A549 (cell line): ENCODE measurements around the gene AFAP1. TPM values are rescaled to one million over a fixed set of nuclear protein-coding genes. Genes with fewer than 3 reads are reported as not detected.

ENCODE experiments used
- ATAC-seq, 2 experiments: fragments of 200-7000 bp in 1 of 2; fragments of >200 bp in 1 of 2; cut with Nextera tagmentation in 1 of 2; cut with Tn5 transposase in 1 of 2; 3 replicates each; pipeline versions ENCODE4 v1.8.0 to v1.9.1; 2018 to 2020; ENCODE audit warnings: mild to moderate bottlenecking in 1 of 2, moderate library complexity in 1 of 2
- CTCF ChIA-PET: fragments of 300-600 bp; sonication (Branson Sonifier 250); formaldehyde crosslinking; extraction: SDS; loops from one replicate; lab custom pipeline; 2021; ENCODE audit warnings: antibody characterized with exemption, inconsistent platforms; lab: Yijun Ruan, JAX
- POLR2A ChIA-PET: fragments of 350-600 bp; formaldehyde crosslinking; extraction: SDS; loops from one replicate; lab custom pipeline; 2021; ENCODE audit warnings: antibody characterized with exemption, inconsistent platforms; lab: Yijun Ruan, JAX
- DNase-seq, 2 experiments: peaks; one replicate each; pipeline versions ENCODE4 v3.0.0 to v3.0.0-alpha.2; 2011 to 2016; ENCODE audit warnings: low read depth in 1 of 2, low spot score in 1 of 2
- FAIRE-seq: peaks from 2 replicates; lab custom pipeline; 2011; peaks lifted over from hg19 to GRCh38; lab: Jason Lieb, UNC
- H3K27ac ChIP-seq, 2 experiments: fragments of >200 bp; sonication (Bioruptor Twin); formaldehyde crosslinking; 3 replicates each; pipeline ENCODE4 v1.5.1; 2016 to 2017
- H3K4me1 ChIP-seq: fragments of >200 bp; sonication (Bioruptor Twin); formaldehyde crosslinking; 3 replicates; pipeline ENCODE4 v1.6.1; 2016
- H3K4me2 ChIP-seq: fragments of >200 bp; sonication (Bioruptor Twin); formaldehyde crosslinking; 3 replicates; pipeline ENCODE4 v1.6.1; 2016
- H3K4me3 ChIP-seq: fragments of >200 bp; sonication (Bioruptor Twin); formaldehyde crosslinking; 3 replicates; pipeline ENCODE4 v1.5.1; 2016
- H3K9me3 ChIP-seq: fragments of >200 bp; sonication (Bioruptor Twin); formaldehyde crosslinking; 3 replicates; pipeline ENCODE4 v1.6.1; 2016
- CTCF ChIP-seq: fragments of >200 bp; sonication (Bioruptor Twin); formaldehyde crosslinking; IDR thresholded peaks from 3 replicates; pipeline ENCODE4 v1.5.1; 2016
- E2F6 ChIP-seq: IDR thresholded peaks from 2 replicates; pipeline ENCODE4 v1.6.1; 2012; ENCODE audit warnings: low read depth, borderline replicate concordance
- EHMT2 ChIP-seq: fragments of 200-600 bp; sonication (generic); IDR thresholded peaks from 2 replicates; pipeline ENCODE4 v1.6.1; 2016; ENCODE audit warnings: antibody characterized with exemption, low read depth, mild to moderate bottlenecking, moderate library complexity
- EP300 ChIP-seq, 2 experiments: fragments of >200 bp; sonication (Bioruptor Twin); formaldehyde crosslinking; IDR thresholded peaks; 2 replicates in 1 of 2; 3 replicates in 1 of 2; pipeline ENCODE4 v1.6.1; 2016 to 2017
- FOSL2 ChIP-seq, 2 experiments: fragments of 450-650 bp in 1 of 2; fragments of >200 bp in 1 of 2; sonication (Bioruptor Twin) in 1 of 2; formaldehyde crosslinking; IDR thresholded peaks; 2 replicates each; pipeline versions ENCODE4 v1.5.0 to v1.6.1; 2016 to 2020; ENCODE audit warnings: mild to moderate bottlenecking in 1 of 2, moderate library complexity in 1 of 2
- GATA3 ChIP-seq: IDR thresholded peaks from 2 replicates; pipeline ENCODE4 v1.6.1; 2012; ENCODE audit warnings: borderline replicate concordance
- HDAC2 ChIP-seq: fragments of 200-600 bp; sonication (generic); IDR thresholded peaks from 2 replicates; pipeline ENCODE4 v1.6.1; 2016
- HOXB13 ChIP-seq: fragments of 250-450 bp; sonication (Bioruptor Pico); IDR thresholded peaks from 2 replicates; pipeline ENCODE4 v1.5.0; 2020; ENCODE audit warnings: low read depth, mild to moderate bottlenecking, moderate library complexity
- KDM1A ChIP-seq: fragments of 200-600 bp; sonication (generic); IDR thresholded peaks from 2 replicates; pipeline ENCODE4 v1.6.1; 2016; ENCODE audit warnings: low read depth, mild to moderate bottlenecking
- KDM5A ChIP-seq: fragments of 200-600 bp; sonication (generic); IDR thresholded peaks from 2 replicates; pipeline ENCODE4 v1.6.1; 2016; ENCODE audit warnings: antibody characterized with exemption, mild to moderate bottlenecking
- MAFK ChIP-seq: fragments of 450-650 bp; IDR thresholded peaks from 2 replicates; pipeline ENCODE4 v1.6.1; 2014; ENCODE audit not compliant: partially characterized antibody
- MYC ChIP-seq: IDR thresholded peaks from 2 replicates; pipeline ENCODE4 v1.6.1; 2012; ENCODE audit warnings: mild to moderate bottlenecking, inconsistent platforms, low read length, improper control_type of control experiment, borderline replicate concordance
- NFE2L2 ChIP-seq: fragments of 150-350 bp; conservative IDR thresholded peaks from 2 replicates; pipeline ENCODE4 v1.6.1; 2014; ENCODE audit warnings: low read length
- POLR2A ChIP-seq: IDR thresholded peaks from 2 replicates; pipeline ENCODE4 v1.6.1; 2012; ENCODE audit warnings: mild to moderate bottlenecking, low read length
- POLR2AphosphoS2 ChIP-seq: conservative IDR thresholded peaks from 2 replicates; pipeline ENCODE4 v1.6.1; 2012; ENCODE audit warnings: low read length, improper control_type of control experiment, inconsistent platforms
- RFX5 ChIP-seq: fragments of 450-650 bp; IDR thresholded peaks from 2 replicates; pipeline ENCODE4 v1.7.1; 2014; ENCODE audit warnings: antibody characterized with exemption, mild to moderate bottlenecking, moderate library complexity
- SREBF2 ChIP-seq: fragments of 450-650 bp; IDR thresholded peaks from 2 replicates; pipeline ENCODE4 v1.6.1; 2014; ENCODE audit warnings: mild to moderate bottlenecking, moderate library complexity
- TFCP2L1 ChIP-seq: fragments of 250-450 bp; sonication (Bioruptor Pico); IDR thresholded peaks from 2 replicates; pipeline ENCODE4 v1.5.0; 2021; ENCODE audit warnings: mild to moderate bottlenecking
- TP53 ChIP-seq: fragments of 250-450 bp; sonication (Bioruptor Pico); IDR thresholded peaks from 2 replicates; pipeline ENCODE4 v1.5.0; 2021; ENCODE audit warnings: mild to moderate bottlenecking, moderate library complexity
- USF2 ChIP-seq: fragments of 450-650 bp; IDR thresholded peaks from 2 replicates; pipeline ENCODE4 v1.6.1; 2014; ENCODE audit warnings: antibody characterized with exemption
- WGBS: methylation state at CpG from one replicate; pipeline ENCODE4 v1.1.6; 2017; ENCODE audit errors: missing lambda C conversion rate; 5-methylcytosine and 5-hydroxymethylcytosine counted together
- polyA plus RNA-seq, 4 experiments: library from polyadenylated mRNA; depleted of rRNA in 3 of 4; stranded (reverse); fragments of >200 nt; fragmentation: RNase III in 1 of 4; extraction: RNeasy Plus Mini Kit Qiagen cat#74134 plus additional on column Dnase treatment in 1 of 4; gene quantifications; 2 replicates in 3 of 4; 3 replicates in 1 of 4; pipeline ENCODE4 v1.2.3, GENCODE V29; 2011 to 2017
- TF ChIP-seq, protein P1 (sequence below): fragments of 150-350 bp; IDR thresholded peaks from 2 replicates; pipeline ENCODE4 v1.6.1; 2014; ENCODE audit warnings: low read depth, mild to moderate bottlenecking, low read length

The AFAP1 gene
- polyA plus RNA-seq, 2 of the 4 experiments (the other 2 are of a cell fraction), result 25.4 to 29.6 TPM

GRCh38 chr4:7967063-7967440, 27.4 kb upstream of the AFAP1 start:
- DNase-seq, result no peak
- ATAC-seq, result 0 out of 6 replicates have a peak, but pooled peaks of 1 of the 2 experiments have one; percentile 4
- H3K27ac ChIP-seq, result peak overlapping the region; percentile 90 to 97; a peak in 5 of 6 replicates
- 84% methylated on average over 8 of the region's 9 CpGs for WGBS
- H3K9me3 ChIP-seq, result no peaks in the 10 kb centered on the region
- POLR2A ChIA-PET, result no interaction called here
- no peak overlapping the region for H3K4me2 ChIP-seq
- TF ChIP-seq KDM1A, result no peak
- TF ChIP-seq EHMT2, result no peak
- no peak for TF ChIP-seq TFCP2L1 (CRISPR knock-in tag)
- no peak for TF ChIP-seq SREBF2
- no peak for TF ChIP-seq FOSL2 (IDR thresholded peaks at IDR 0.05)
- no peak for TF ChIP-seq FOSL2 (CRISPR knock-in tag; IDR thresholded peaks at IDR 0.05)
- TF ChIP-seq GATA3, result no peak
- no peak for TF ChIP-seq POLR2AphosphoS2
- TF ChIP-seq CTCF, result no peak
- TF ChIP-seq USF2, result no peak
- H3K4me1 ChIP-seq, result peaks cover 58% of the 10 kb centered on the region
- H3K4me3 ChIP-seq, result no peak overlapping the region
- CTCF ChIA-PET, result interaction anchor here (0.8 to 4.7 kb wide), 4 partner anchors 14 to 163 kb away, joined by 3 to 21 read pairs (median 6); no protein-coding TSS in a partner anchor
- no peak for FAIRE-seq

GRCh38 chr4:7966281-7967062, 26.8 kb upstream of the AFAP1 start:
- 79% methylated on average over 16 of the region's 37 CpGs for WGBS
- POLR2A ChIA-PET, result no interaction called here
- Histone ChIP-seq H3K4me3 (no peak overlapping the region), H3K9me3 (no peaks in the 10 kb centered on the region), H3K4me2 (no peak overlapping the region), H3K27ac (peak overlapping the region in 1 of 2 experiments; percentile 97; a peak in 4 of 6 replicates)
- FAIRE-seq (no peak), ATAC-seq (no peak), DNase-seq (no peak)
- CTCF ChIA-PET, result interaction anchor here (1.2 to 1.4 kb wide), 2 partner anchors 23 to 162 kb away, joined by 3 to 6 read pairs; no protein-coding TSS in a partner anchor
- TF ChIP-seq EP300 (IDR thresholded peaks at IDR 0.05), result no peak
- TF ChIP-seq GATA3, result no peak
- TF ChIP-seq USF2, result no peak
- TF ChIP-seq, protein P1, sequence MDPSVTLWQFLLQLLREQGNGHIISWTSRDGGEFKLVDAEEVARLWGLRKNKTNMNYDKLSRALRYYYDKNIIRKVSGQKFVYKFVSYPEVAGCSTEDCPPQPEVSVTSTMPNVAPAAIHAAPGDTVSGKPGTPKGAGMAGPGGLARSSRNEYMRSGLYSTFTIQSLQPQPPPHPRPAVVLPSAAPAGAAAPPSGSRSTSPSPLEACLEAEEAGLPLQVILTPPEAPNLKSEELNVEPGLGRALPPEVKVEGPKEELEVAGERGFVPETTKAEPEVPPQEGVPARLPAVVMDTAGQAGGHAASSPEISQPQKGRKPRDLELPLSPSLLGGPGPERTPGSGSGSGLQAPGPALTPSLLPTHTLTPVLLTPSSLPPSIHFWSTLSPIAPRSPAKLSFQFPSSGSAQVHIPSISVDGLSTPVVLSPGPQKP, result no peak
- TF ChIP-seq E2F6, result no peak
- TF ChIP-seq POLR2A, result no peak
- no peak for TF ChIP-seq HOXB13
- no peak for TF ChIP-seq TP53
- no peak for TF ChIP-seq RFX5
- TF ChIP-seq MAFK, result no peak
- no peak for TF ChIP-seq KDM5A
- TF ChIP-seq HDAC2, result no peak
- TF ChIP-seq MYC, result no peak
- no peak for TF ChIP-seq NFE2L2
- TF ChIP-seq, all 56 proteins: peak for 0
- peaks cover 57% of the 10 kb centered on the region for H3K4me1 ChIP-seq
